ENCODE data around the gene LUC7L.
"Not testable (repeated sequence)": the region's sequence is repeated elsewhere in the genome, so short reads cannot be mapped to it uniquely, and the experiment has no call there.

Gene LUC7L

DNA sequence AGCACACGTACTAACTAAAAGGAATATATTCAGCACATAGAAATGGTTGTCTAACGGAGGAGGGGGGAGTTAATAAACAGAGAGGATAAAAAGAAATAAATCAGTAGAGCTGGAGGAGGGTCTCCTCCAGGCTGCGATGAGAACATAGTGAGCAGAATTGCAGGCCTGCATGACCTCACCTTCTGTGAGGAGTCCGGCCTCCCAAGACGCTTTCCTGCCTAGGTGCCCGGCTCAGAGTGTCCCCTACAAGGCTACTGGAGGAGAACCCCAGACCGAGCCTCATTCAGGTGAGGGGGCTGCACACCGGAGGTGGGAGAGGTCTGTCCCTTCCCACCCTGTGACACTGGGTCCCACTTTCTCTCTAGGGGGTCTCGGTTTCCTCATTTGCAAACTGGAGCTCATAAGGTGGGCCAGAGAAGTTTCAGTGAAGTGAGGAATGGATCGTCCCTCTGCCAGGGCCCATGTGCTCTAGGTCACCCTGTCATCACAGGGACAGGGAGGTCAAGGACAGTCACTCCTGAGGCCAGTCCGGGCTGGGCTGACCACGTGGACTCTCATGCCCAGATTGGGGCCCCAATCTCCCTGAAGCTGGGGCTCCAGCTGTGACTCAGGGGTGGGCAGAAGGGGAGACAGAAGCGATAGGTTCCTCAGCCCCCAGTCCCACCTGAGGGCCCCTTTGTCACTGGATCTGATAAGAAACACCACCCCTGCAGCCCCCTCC is 66.8 kb downstream of the LUC7L start:
- Histone ChIP-seq H3K27me3 (ENCODE audit: insufficient read depth, low read length) (no peaks in the 10 kb centered on the region; the same call in 1 of the 2 replicates), H3K27ac (ENCODE audit: low read depth, low read length, poor library complexity, severe bottlenecking) (no peak overlapping the region), H3K4me3 (ENCODE audit: low read depth, low read length, poor library complexity, severe bottlenecking) (no peak overlapping the region), H3K36me3 (ENCODE audit: insufficient read depth, low read length) (no peaks in the 10 kb centered on the region), H3K9ac (ENCODE audit: low read length) (no peak overlapping the region), H2AFZ (ENCODE audit: low read length) (no peak overlapping the region), H3K79me2 (ENCODE audit: insufficient read depth, low read length) (no peaks in the 10 kb centered on the region), H3K4me2 (ENCODE audit: low read length) (no peak overlapping the region), H3K9me3 (ENCODE audit: low read length) (no peaks in the 10 kb centered on the region), H3F3A (ENCODE audit: insufficient read depth, low read length) (no peaks in the 10 kb centered on the region), H3K4me1 (ENCODE audit: insufficient read depth, low read length, severe bottlenecking) (no peaks in the 10 kb centered on the region), H3K9me2 (ENCODE audit: low read depth, low read length) (no peaks in the 10 kb centered on the region), H4K20me1 (ENCODE audit: insufficient read depth, low read length) (no peaks in the 10 kb centered on the region)
- TF ChIP-seq, protein P1, sequence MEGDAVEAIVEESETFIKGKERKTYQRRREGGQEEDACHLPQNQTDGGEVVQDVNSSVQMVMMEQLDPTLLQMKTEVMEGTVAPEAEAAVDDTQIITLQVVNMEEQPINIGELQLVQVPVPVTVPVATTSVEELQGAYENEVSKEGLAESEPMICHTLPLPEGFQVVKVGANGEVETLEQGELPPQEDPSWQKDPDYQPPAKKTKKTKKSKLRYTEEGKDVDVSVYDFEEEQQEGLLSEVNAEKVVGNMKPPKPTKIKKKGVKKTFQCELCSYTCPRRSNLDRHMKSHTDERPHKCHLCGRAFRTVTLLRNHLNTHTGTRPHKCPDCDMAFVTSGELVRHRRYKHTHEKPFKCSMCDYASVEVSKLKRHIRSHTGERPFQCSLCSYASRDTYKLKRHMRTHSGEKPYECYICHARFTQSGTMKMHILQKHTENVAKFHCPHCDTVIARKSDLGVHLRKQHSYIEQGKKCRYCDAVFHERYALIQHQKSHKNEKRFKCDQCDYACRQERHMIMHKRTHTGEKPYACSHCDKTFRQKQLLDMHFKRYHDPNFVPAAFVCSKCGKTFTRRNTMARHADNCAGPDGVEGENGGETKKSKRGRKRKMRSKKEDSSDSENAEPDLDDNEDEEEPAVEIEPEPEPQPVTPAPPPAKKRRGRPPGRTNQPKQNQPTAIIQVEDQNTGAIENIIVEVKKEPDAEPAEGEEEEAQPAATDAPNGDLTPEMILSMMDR (IDR thresholded peaks at IDR 0.05; ENCODE audit: low read length) = no peak
- no peak for TF ChIP-seq EZH2 (IDR thresholded peaks at IDR 0.05; ENCODE audit: borderline replicate concordance, low read length)

DNA sequence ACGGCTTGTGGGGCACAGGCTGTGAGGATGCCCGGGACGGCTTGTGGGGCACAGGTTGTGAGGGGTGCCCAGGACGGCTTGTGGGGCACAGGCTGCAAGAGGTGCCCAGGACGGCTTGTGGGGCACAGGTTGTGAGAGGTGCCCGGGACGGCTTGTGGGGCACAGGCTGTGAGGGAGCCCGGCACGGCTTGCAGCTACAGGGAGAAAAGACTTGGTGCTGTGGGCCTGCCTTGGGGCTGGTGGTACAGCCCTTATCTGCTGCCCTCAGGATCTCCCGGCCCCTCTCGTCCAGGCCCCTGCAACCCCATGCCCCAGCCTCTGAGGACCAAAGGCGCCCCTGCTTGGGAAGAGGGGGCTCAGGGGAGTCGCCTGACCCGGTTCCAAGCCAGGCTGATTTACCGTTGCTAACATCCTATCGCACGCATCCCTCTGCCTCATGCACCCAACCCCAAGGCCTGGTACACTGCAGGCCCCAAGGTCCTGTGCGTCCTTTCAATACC is 68.5 kb downstream of the LUC7L start:
- Histone ChIP-seq H4K20me1 (ENCODE audit: insufficient read depth, low read length) (no peaks in the 10 kb centered on the region), H3K9me3 (ENCODE audit: low read length) (no peaks in the 10 kb centered on the region), H3K9ac (ENCODE audit: low read length) (no peak overlapping the region), H3F3A (ENCODE audit: insufficient read depth, low read length) (no peaks in the 10 kb centered on the region), H3K4me2 (ENCODE audit: low read length) (no peak overlapping the region), H3K27me3 (ENCODE audit: insufficient read depth, low read length) (peaks cover 6% of the 10 kb centered on the region; the same call in 1 of the 2 replicates), H3K4me3 (ENCODE audit: low read depth, low read length, poor library complexity, severe bottlenecking) (no peak overlapping the region), H3K79me2 (ENCODE audit: insufficient read depth, low read length) (no peaks in the 10 kb centered on the region), H3K27ac (ENCODE audit: low read depth, low read length, poor library complexity, severe bottlenecking) (no peak overlapping the region), H3K4me1 (ENCODE audit: insufficient read depth, low read length, severe bottlenecking) (no peaks in the 10 kb centered on the region), H2AFZ (ENCODE audit: low read length) (no peak overlapping the region), H3K36me3 (ENCODE audit: insufficient read depth, low read length) (no peaks in the 10 kb centered on the region), H3K9me2 (ENCODE audit: low read depth, low read length) (no peaks in the 10 kb centered on the region)
- no peak for TF ChIP-seq EZH2 (IDR thresholded peaks at IDR 0.05; ENCODE audit: borderline replicate concordance, low read length)
- TF ChIP-seq, protein P1 (IDR thresholded peaks at IDR 0.05; ENCODE audit: low read length) = no peak

DNA sequence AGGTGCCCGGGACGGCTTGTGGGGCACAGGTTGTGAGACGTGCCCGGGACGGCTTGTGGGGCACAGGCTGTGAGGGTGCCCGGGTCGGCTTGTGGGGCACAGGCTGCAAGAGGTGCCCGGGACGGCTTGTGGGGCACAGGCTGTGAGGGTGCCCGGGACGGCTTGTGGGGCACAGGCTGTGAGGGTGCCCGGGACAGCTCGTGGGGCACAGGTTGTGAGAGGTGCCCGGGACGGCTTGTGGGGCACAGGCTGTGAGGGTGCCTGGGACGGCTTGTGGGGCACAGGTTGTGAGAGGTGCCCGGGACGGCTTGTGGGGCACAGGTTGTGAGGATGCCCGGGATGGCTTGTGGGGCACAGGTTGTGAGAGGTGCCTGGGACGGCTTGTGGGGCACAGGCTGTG is 69.0 kb downstream of the LUC7L start:
- H3F3A ChIP-seq (ENCODE audit: insufficient read depth, low read length); H3K4me2 ChIP-seq (ENCODE audit: low read length); H3K27ac ChIP-seq (ENCODE audit: low read depth, low read length, poor library complexity, severe bottlenecking); H2AFZ ChIP-seq (ENCODE audit: low read length); H4K20me1 ChIP-seq (ENCODE audit: insufficient read depth, low read length); H3K36me3 ChIP-seq (ENCODE audit: insufficient read depth, low read length); H3K4me3 ChIP-seq (ENCODE audit: low read depth, low read length, poor library complexity, severe bottlenecking); H3K9ac ChIP-seq (ENCODE audit: low read length); H3K27me3 ChIP-seq (ENCODE audit: insufficient read depth, low read length); H3K9me3 ChIP-seq (ENCODE audit: low read length); H3K4me1 ChIP-seq (ENCODE audit: insufficient read depth, low read length, severe bottlenecking); H3K9me2 ChIP-seq (ENCODE audit: low read depth, low read length); H3K79me2 ChIP-seq (ENCODE audit: insufficient read depth, low read length): not testable (repeated sequence)

Data from OCI-LY1 (cell line).